AG04450 (cell line): ENCODE data around the gene TNP1. TPM values are rescaled to one million over a fixed set of nuclear protein-coding genes. Genes with fewer than 3 reads are reported as not detected.

Source experiments
- CTCF ChIA-PET: fragments of 300-600, 350-600 bp; formaldehyde crosslinking; extraction: SDS; loops from one replicate; lab custom pipeline; 2022; ENCODE audit warnings: antibody characterized with exemption, inconsistent platforms; lab: Charles Lee
- POLR2A ChIA-PET: fragments of 350-600 bp; formaldehyde crosslinking; extraction: SDS; loops from one replicate; lab custom pipeline; 2021; ENCODE audit warnings: antibody characterized with exemption, inconsistent platforms; lab: Yijun Ruan, JAX
- DNase-seq: peaks from one replicate; pipeline ENCODE4 v3.0.0-alpha.2; 2011; ENCODE audit warnings: low read depth, low spot score
- H3K27ac ChIP-seq: one replicate; pipeline ENCODE4 v1.5.1; 2012; ENCODE audit warnings: low read depth, low read length, control low read depth
- H3K27me3 ChIP-seq: one replicate; pipeline ENCODE4 v1.6.0; 2012; ENCODE audit warnings: low read length; ENCODE audit not compliant: control insufficient read depth, insufficient read depth
- H3K4me3 ChIP-seq: 2 replicates; pipeline ENCODE4 v1.5.1; 2011; ENCODE audit warnings: mild to moderate bottlenecking, low read depth, low read length, control low read depth
- H3K9me3 ChIP-seq: 2 replicates; pipeline ENCODE4 v1.5.1; 2012; ENCODE audit warnings: low read length; ENCODE audit not compliant: control insufficient read depth, insufficient read depth
- CTCF ChIP-seq: IDR thresholded peaks from 2 replicates; pipeline ENCODE4 v1.5.1; 2011; ENCODE audit warnings: low read depth, low read length, control low read depth, inconsistent platforms
- polyA minus RNA-seq: library from RNA; depleted of rRNA, polyadenylated mRNA; stranded (reverse); fragments of >200 nt; gene quantifications from 2 replicates; pipeline ENCODE4 v1.2.3, GENCODE V29; 2011; rRNA and poly(A)+ RNA removed
- polyA plus RNA-seq: library from polyadenylated mRNA; depleted of rRNA; stranded (reverse); fragments of >200 nt; gene quantifications from 2 replicates; pipeline ENCODE4 v1.2.3, GENCODE V29; 2011; rRNA removed

TNP1 gene
- not detected in 2 replicates for polyA plus RNA-seq
- not detected in 2 replicates for polyA minus RNA-seq

GRCh38 chr2:216859944-216860343 lies at the start of gene TNP1:
TNP1 (minus strand) TSS chr2:216860064; CDS start chr2:216860034, 30 bp downstream.
- ChIA-PET CTCF (no interaction called here), POLR2A (no interaction called here)
- no peaks in the 10 kb centered on the region for H3K9me3 ChIP-seq
- DNase-seq: no peak
- no peaks in the 10 kb centered on the region for H3K27me3 ChIP-seq
- H3K4me3 ChIP-seq: no peak within 1 kb of the TSS
- H3K27ac ChIP-seq: no peak within 1 kb of the TSS
- no peak for TF ChIP-seq CTCF

- Histone ChIP-seq H3K9me3 (no peaks in the 10 kb centered on the region; the same call in 1 of the 2 replicates), H3K27me3 (no peaks in the 10 kb centered on the region), H3K4me3 (no peak overlapping the region), H3K27ac (no peak overlapping the region)
- no peak for DNase-seq
- POLR2A ChIA-PET: no interaction called here
- CTCF ChIA-PET: no interaction called here
- no peak for TF ChIP-seq CTCF
Observed at GRCh38 chr2:216908300-216908699, 48.4 kb upstream of the TNP1 start.

- no peak for TF ChIP-seq CTCF
- Histone ChIP-seq H3K27me3 (no peaks in the 10 kb centered on the region), H3K27ac (no peak overlapping the region), H3K9me3 (peaks cover 3% of the 10 kb centered on the region; the same call in 1 of the 2 replicates), H3K4me3 (no peak overlapping the region)
- no peak for DNase-seq
- POLR2A ChIA-PET: no interaction called here
- CTCF ChIA-PET: no interaction called here
Observed at GRCh38 chr2:216905649-216906329, 45.9 kb upstream of the TNP1 start.

GRCh38 chr2:216904974-216905373 lies 45.1 kb upstream of the TNP1 start:
- no peak for TF ChIP-seq CTCF
- CTCF ChIA-PET: no interaction called here
- DNase-seq: no peak
- H3K27me3 ChIP-seq: no peaks in the 10 kb centered on the region
- no peak overlapping the region for H3K27ac ChIP-seq
- no peak overlapping the region for H3K4me3 ChIP-seq
- POLR2A ChIA-PET: no interaction called here
- peaks cover 3% of the 10 kb centered on the region; the same call in 1 of the 2 replicates for H3K9me3 ChIP-seq

- H3K4me3 ChIP-seq: no peak overlapping the region
- DNase-seq: no peak
- peaks cover 3% of the 10 kb centered on the region; the same call in 1 of the 2 replicates for H3K9me3 ChIP-seq
- TF ChIP-seq CTCF: no peak
- no peaks in the 10 kb centered on the region for H3K27me3 ChIP-seq
- ChIA-PET CTCF (no interaction called here), POLR2A (no interaction called here)
- H3K27ac ChIP-seq: no peak overlapping the region
Observed at GRCh38 chr2:216904554-216904953, 44.7 kb upstream of the TNP1 start.
